ENCODE data around the gene DMBX1.

- TF ChIP-seq CTCF (IDR thresholded peaks at IDR 0.05) (no peak), POLR2A (IDR thresholded peaks at IDR 0.05) (no peak)
These were observed 25.9 kb downstream of the DMBX1 start for GRCh38 chr1:46515576-46515975.
